ENCODE data around the gene C9orf50. TPM values are rescaled to one million over a fixed set of nuclear protein-coding genes. Genes with fewer than 3 reads are reported as not detected.

Gene C9orf50
- polyA plus RNA-seq, 1 donor from 2014 or later: not detected

DNA sequence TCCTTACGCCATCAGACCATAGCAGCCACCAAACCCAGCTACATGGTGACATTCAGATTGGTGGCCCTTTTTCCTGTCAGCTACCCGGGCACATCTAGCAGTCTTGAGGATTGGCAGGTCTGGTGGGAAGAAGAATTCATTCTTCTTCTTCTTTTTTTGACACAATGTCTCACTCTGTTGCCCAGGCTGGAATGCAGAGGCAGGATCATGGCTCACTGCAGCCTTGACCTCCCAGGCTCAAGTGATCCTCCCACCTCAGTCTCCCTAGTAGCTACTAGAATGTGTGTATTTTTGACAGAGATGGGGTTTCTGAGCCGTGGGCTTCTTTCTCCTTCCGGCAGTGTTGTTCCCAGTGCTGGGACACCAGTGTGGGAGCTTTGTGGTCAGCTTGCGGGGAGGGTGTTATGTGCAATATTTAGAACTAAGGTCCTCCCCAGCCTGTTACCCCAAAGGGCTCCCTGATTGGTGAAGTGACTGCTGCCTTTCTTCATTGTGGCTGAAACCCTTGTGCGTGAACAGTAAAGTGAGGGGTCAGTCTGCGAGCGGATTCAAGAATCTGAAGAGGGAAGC, 8.4 kb upstream of the C9orf50 start:
- H2AFZ ChIP-seq (ENCODE audit: low read depth, low read length): no peak overlapping the region
- no peaks in the 10 kb centered on the region for H3F3A ChIP-seq (ENCODE audit: insufficient read depth, low read length, poor library complexity, severe bottlenecking)
- no peak overlapping the region for H3K4me3 ChIP-seq (ENCODE audit: low read length)
- H3K27ac ChIP-seq (ENCODE audit: low read length): no peak overlapping the region
- peaks cover 65% of the 10 kb centered on the region for H3K79me2 ChIP-seq (replicated peaks; ENCODE audit: insufficient read depth, low read length)
- H3K9ac ChIP-seq (ENCODE audit: low read length): no peak overlapping the region
- peaks cover 13% of the 10 kb centered on the region for H4K20me1 ChIP-seq (ENCODE audit: insufficient read depth)
- H3K27me3 ChIP-seq (ENCODE audit: insufficient read depth, low read depth, low read length): no peaks in the 10 kb centered on the region
- H3K9me2 ChIP-seq (ENCODE audit: insufficient read depth, low read length): no peaks in the 10 kb centered on the region
- H3K9me3 ChIP-seq (ENCODE audit: low read length): no peaks in the 10 kb centered on the region
- H3K36me3 ChIP-seq (ENCODE audit: insufficient read depth, low read length): no peaks in the 10 kb centered on the region
- no peak overlapping the region for H3K4me2 ChIP-seq (ENCODE audit: low read length)
- TF ChIP-seq TAF1 (IDR thresholded peaks at IDR 0.05; ENCODE audit: low read depth): no peak

- H3K79me2 ChIP-seq (replicated peaks; ENCODE audit: insufficient read depth, low read length): peaks cover 65% of the 10 kb centered on the region
- H3K27me3 ChIP-seq (ENCODE audit: insufficient read depth, low read depth, low read length): no peaks in the 10 kb centered on the region
- H3K4me2 ChIP-seq (ENCODE audit: low read length): no peak overlapping the region
- no peak overlapping the region for H3K27ac ChIP-seq (ENCODE audit: low read length)
- peak overlapping the region; percentile 95 for H3K4me3 ChIP-seq (ENCODE audit: low read length)
- no peaks in the 10 kb centered on the region for H3K9me2 ChIP-seq (ENCODE audit: insufficient read depth, low read length)
- no peak overlapping the region for H3K9ac ChIP-seq (ENCODE audit: low read length)
- H3K36me3 ChIP-seq (ENCODE audit: insufficient read depth, low read length): no peaks in the 10 kb centered on the region
- no peak overlapping the region for H2AFZ ChIP-seq (ENCODE audit: low read depth, low read length)
- peaks cover 13% of the 10 kb centered on the region for H4K20me1 ChIP-seq (ENCODE audit: insufficient read depth)
- H3F3A ChIP-seq (ENCODE audit: insufficient read depth, low read length, poor library complexity, severe bottlenecking): no peaks in the 10 kb centered on the region
- TF ChIP-seq EZH2 (IDR thresholded peaks at IDR 0.05; ENCODE audit: borderline replicate concordance, insufficient read depth, low read length, poor library complexity, severe bottlenecking) (no peak), MXI1 (conservative IDR thresholded peaks at IDR 0.05; ENCODE audit: poor library complexity, severe bottlenecking) (no peak), EP300 (conservative IDR thresholded peaks at IDR 0.05; ENCODE audit: poor library complexity, severe bottlenecking) (no peak), RAD21 (conservative IDR thresholded peaks at IDR 0.05) (no peak), POLR2AphosphoS5 (IDR thresholded peaks at IDR 0.05) (no peak), SMC3 (conservative IDR thresholded peaks at IDR 0.05; ENCODE audit: poor library complexity) (no peak), TAF1 (IDR thresholded peaks at IDR 0.05; ENCODE audit: low read depth) (no peak)
- TF ChIP-seq, protein P1, sequence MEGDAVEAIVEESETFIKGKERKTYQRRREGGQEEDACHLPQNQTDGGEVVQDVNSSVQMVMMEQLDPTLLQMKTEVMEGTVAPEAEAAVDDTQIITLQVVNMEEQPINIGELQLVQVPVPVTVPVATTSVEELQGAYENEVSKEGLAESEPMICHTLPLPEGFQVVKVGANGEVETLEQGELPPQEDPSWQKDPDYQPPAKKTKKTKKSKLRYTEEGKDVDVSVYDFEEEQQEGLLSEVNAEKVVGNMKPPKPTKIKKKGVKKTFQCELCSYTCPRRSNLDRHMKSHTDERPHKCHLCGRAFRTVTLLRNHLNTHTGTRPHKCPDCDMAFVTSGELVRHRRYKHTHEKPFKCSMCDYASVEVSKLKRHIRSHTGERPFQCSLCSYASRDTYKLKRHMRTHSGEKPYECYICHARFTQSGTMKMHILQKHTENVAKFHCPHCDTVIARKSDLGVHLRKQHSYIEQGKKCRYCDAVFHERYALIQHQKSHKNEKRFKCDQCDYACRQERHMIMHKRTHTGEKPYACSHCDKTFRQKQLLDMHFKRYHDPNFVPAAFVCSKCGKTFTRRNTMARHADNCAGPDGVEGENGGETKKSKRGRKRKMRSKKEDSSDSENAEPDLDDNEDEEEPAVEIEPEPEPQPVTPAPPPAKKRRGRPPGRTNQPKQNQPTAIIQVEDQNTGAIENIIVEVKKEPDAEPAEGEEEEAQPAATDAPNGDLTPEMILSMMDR (IDR thresholded peaks at IDR 0.05; ENCODE audit: poor library complexity, severe bottlenecking): no peak
- TF ChIP-seq, protein P2, sequence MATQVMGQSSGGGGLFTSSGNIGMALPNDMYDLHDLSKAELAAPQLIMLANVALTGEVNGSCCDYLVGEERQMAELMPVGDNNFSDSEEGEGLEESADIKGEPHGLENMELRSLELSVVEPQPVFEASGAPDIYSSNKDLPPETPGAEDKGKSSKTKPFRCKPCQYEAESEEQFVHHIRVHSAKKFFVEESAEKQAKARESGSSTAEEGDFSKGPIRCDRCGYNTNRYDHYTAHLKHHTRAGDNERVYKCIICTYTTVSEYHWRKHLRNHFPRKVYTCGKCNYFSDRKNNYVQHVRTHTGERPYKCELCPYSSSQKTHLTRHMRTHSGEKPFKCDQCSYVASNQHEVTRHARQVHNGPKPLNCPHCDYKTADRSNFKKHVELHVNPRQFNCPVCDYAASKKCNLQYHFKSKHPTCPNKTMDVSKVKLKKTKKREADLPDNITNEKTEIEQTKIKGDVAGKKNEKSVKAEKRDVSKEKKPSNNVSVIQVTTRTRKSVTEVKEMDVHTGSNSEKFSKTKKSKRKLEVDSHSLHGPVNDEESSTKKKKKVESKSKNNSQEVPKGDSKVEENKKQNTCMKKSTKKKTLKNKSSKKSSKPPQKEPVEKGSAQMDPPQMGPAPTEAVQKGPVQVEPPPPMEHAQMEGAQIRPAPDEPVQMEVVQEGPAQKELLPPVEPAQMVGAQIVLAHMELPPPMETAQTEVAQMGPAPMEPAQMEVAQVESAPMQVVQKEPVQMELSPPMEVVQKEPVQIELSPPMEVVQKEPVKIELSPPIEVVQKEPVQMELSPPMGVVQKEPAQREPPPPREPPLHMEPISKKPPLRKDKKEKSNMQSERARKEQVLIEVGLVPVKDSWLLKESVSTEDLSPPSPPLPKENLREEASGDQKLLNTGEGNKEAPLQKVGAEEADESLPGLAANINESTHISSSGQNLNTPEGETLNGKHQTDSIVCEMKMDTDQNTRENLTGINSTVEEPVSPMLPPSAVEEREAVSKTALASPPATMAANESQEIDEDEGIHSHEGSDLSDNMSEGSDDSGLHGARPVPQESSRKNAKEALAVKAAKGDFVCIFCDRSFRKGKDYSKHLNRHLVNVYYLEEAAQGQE (IDR thresholded peaks at IDR 0.05; ENCODE audit: borderline replicate concordance): no peak
- no peaks in the 10 kb centered on the region for H3K9me3 ChIP-seq (ENCODE audit: low read length)
These were observed 7.8 kb upstream of the C9orf50 start for GRCh38 chr9:129628709-129629108.

All from neural cell (in vitro differentiated cells).